Measurements from ENCODE around the gene CPNE4. TPM values are rescaled to one million over a fixed set of nuclear protein-coding genes. Genes with fewer than 3 reads are reported as not detected.

Gene CPNE4
- total and polyA plus RNA-seq, 2 donors (not counting 3 experiments of a cell fraction or from before 2014, with no cell fraction given) = not detected

DNA sequence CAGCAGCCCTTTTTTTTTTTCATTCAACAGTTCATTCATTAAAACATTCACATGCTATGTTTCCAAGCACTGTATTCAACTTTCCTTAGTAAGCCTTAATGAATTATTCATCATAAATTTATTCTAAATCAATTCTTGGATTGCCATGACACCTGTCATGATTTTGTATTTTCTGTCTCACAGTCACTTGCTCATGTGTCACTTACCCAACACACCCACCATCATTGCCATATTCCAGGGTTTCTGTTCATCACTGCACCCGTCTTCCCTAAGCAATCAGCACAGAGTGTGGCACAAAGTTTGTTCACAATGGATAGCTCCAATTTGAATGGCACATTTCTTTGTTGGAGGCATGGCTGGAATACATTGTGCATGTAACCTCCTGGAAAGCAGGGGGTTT, 27.2 kb downstream of the CPNE4 start:
- H3K9me3 ChIP-seq (replicated peaks; ENCODE audit: control insufficient read depth, insufficient read depth, low read length) = no peaks in the 10 kb centered on the region
- no peaks in the 10 kb centered on the region for H3K79me2 ChIP-seq (ENCODE audit: control insufficient read depth, insufficient read depth, low read length)
- FAIRE-seq (no peak), DNase-seq (ENCODE audit: low read depth, low spot score) (no peak)
- no peak overlapping the region for H3K9ac ChIP-seq (replicated peaks; ENCODE audit: extremely low read depth, insufficient read depth, low read length)
- dilution Hi-C loops (cut with MboI; ENCODE audit: extremely low pct_ligation_motif_present, low sequenced_read_pairs) = no loop called here
- H3K4me3 ChIP-seq (replicated peaks in 1 of 3; ENCODE audit: insufficient read depth in 1 of 3, low read depth in 1 of 3, low read length in 3 of 3) = no peak overlapping the region
- H3K9me1 ChIP-seq (replicated peaks; ENCODE audit: control insufficient read depth, extremely low read depth, insufficient read depth, low read length) = no peaks in the 10 kb centered on the region
- intact Hi-C loops (cut with micrococcal nuclease) = no loop called here
- peaks cover 4 to 8% of the 10 kb centered on the region in 2 experiments for H3K27me3 ChIP-seq (ENCODE audit: control insufficient read depth in 2 of 2, insufficient read depth in 2 of 2, low read length in 2 of 2)
- no peak for TF ChIP-seq JUN (IDR thresholded peaks at IDR 0.05; ENCODE audit: borderline replicate concordance, insufficient read depth, insufficient read length, low read depth)
- TF ChIP-seq GATA2 (IDR thresholded peaks at IDR 0.05; ENCODE audit: insufficient read depth, insufficient read length, low read depth, low read length) = no peak
- TF ChIP-seq FOS (IDR thresholded peaks at IDR 0.05; ENCODE audit: borderline replicate concordance, insufficient read depth, low read length) = no peak
- TF ChIP-seq POLR2AphosphoS5 (IDR thresholded peaks at IDR 0.05; ENCODE audit: insufficient read depth, low read depth, low read length) = no peak
- H3K4me1 ChIP-seq (ENCODE audit: control insufficient read depth, extremely low read depth, insufficient read depth, low read length) = no peaks in the 10 kb centered on the region
- ChIA-PET POLR2A (no interaction called here), CTCF (interaction anchor here (1.1 to 7.0 kb wide), 7 partner anchors 11 to 335 kb away, joined by 3 to 42 read pairs (median 3); partner anchors contain the start of gene CPNE4)
- H3K36me3 ChIP-seq (ENCODE audit: control insufficient read depth in 2 of 2, extremely low read depth in 1 of 2, insufficient read depth in 2 of 2, low read length in 2 of 2) = no peaks in the 10 kb centered on the region
- no peak overlapping the region for H3K4me2 ChIP-seq (ENCODE audit: insufficient read depth, low read length)
- H2AFZ ChIP-seq (ENCODE audit: low read depth, low read length) = no peak overlapping the region
- BruUV-seq (replicated peaks) = no TSS peak
- H3K27ac ChIP-seq (ENCODE audit: insufficient read depth, low read depth, low read length) = no peak overlapping the region
- H4K20me1 ChIP-seq (replicated peaks; ENCODE audit: control insufficient read depth, extremely low read depth, insufficient read depth, low read length) = no peaks in the 10 kb centered on the region

DNA sequence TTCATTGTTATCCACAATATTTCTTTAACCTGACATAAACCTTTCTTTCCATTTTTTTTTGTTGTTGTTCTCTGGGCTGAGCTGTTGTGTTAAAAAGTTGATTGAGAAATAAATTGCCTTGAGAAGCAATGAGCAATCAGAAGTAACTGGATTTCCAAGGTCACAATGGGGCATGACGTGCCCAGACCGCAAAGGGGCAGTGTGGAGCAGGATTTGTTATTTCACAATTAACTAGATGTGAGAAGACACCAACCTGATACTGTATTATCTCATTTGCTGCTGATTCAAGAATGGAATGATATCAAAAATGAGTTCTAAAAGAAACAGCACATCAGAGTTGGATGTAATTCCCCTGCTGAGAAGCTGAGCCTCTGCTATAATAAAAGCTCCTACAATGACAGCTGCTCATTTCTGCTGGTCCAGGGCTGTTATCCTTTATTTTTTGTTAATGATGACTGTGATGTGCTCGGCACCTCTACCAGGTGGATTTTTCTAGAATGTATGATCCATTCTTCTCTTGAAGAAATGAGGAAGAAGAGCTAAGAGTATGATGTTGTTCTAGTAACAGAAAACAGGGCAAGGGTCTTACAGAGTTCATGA, 28.1 kb downstream of the CPNE4 start:
- dilution Hi-C loops (cut with MboI; ENCODE audit: extremely low pct_ligation_motif_present, low sequenced_read_pairs) = no loop called here
- H3K9me3 ChIP-seq (replicated peaks; ENCODE audit: control insufficient read depth, insufficient read depth, low read length) = no peaks in the 10 kb centered on the region
- CTCF ChIA-PET = interaction anchor here (1.1 to 7.0 kb wide), 5 partner anchors 23 to 974 kb away, joined by 3 to 42 read pairs (median 5); no protein-coding TSS in a partner anchor

More for the DNA sequence above, 28.1 kb downstream of the CPNE4 start:
- BruUV-seq (replicated peaks) = no TSS peak
- Histone ChIP-seq H3K4me1 (ENCODE audit: control insufficient read depth, extremely low read depth, insufficient read depth, low read length) (no peaks in the 10 kb centered on the region), H2AFZ (ENCODE audit: low read depth, low read length) (no peak overlapping the region), H3K9ac (replicated peaks; ENCODE audit: extremely low read depth, insufficient read depth, low read length) (no peak overlapping the region), H3K36me3 (ENCODE audit: control insufficient read depth in 2 of 2, extremely low read depth in 1 of 2, insufficient read depth in 2 of 2, low read length in 2 of 2) (no peaks in the 10 kb centered on the region), H3K4me2 (ENCODE audit: insufficient read depth, low read length) (no peak overlapping the region), H3K79me2 (ENCODE audit: control insufficient read depth, insufficient read depth, low read length) (no peaks in the 10 kb centered on the region), H3K27ac (ENCODE audit: insufficient read depth, low read depth, low read length) (no peak overlapping the region), H3K9me1 (replicated peaks; ENCODE audit: control insufficient read depth, extremely low read depth, insufficient read depth, low read length) (no peaks in the 10 kb centered on the region), H3K27me3 (ENCODE audit: control insufficient read depth in 2 of 2, insufficient read depth in 2 of 2, low read length in 2 of 2) (peaks cover 5 to 8% of the 10 kb centered on the region in 2 experiments), H4K20me1 (replicated peaks; ENCODE audit: control insufficient read depth, extremely low read depth, insufficient read depth, low read length) (no peaks in the 10 kb centered on the region), H3K4me3 (replicated peaks in 1 of 3; ENCODE audit: insufficient read depth in 1 of 3, low read depth in 1 of 3, low read length in 3 of 3) (no peak overlapping the region)
- FAIRE-seq (peak; percentile 80), DNase-seq (ENCODE audit: low read depth, low spot score) (peak; percentile 50)
- TF ChIP-seq, protein P1, sequence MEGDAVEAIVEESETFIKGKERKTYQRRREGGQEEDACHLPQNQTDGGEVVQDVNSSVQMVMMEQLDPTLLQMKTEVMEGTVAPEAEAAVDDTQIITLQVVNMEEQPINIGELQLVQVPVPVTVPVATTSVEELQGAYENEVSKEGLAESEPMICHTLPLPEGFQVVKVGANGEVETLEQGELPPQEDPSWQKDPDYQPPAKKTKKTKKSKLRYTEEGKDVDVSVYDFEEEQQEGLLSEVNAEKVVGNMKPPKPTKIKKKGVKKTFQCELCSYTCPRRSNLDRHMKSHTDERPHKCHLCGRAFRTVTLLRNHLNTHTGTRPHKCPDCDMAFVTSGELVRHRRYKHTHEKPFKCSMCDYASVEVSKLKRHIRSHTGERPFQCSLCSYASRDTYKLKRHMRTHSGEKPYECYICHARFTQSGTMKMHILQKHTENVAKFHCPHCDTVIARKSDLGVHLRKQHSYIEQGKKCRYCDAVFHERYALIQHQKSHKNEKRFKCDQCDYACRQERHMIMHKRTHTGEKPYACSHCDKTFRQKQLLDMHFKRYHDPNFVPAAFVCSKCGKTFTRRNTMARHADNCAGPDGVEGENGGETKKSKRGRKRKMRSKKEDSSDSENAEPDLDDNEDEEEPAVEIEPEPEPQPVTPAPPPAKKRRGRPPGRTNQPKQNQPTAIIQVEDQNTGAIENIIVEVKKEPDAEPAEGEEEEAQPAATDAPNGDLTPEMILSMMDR (IDR thresholded peaks at IDR 0.05; ENCODE audit: extremely low read depth in 1 of 2, insufficient read depth in 1 of 2, low read depth in 1 of 2, low read length in 2 of 2) = peak; percentile 58 to 65
- TF ChIP-seq POLR2AphosphoS5 (IDR thresholded peaks at IDR 0.05; ENCODE audit: insufficient read depth, low read depth, low read length) = no peak
- intact Hi-C loops (cut with micrococcal nuclease) = loop anchor here (1.0 kb wide), 2 partner anchors 174 to 204 kb away; no protein-coding TSS in a partner anchor
- POLR2A ChIA-PET = no interaction called here

All from endothelial cell of umbilical vein (primary cell).